ENCODE results near the gene CRADD. TPM values are rescaled to one million over a fixed set of nuclear protein-coding genes. Genes with fewer than 3 reads are reported as not detected.
"Not testable (repeated sequence)": the region's sequence is repeated elsewhere in the genome, so short reads cannot be mapped to it uniquely, and the experiment has no call there.

Gene CRADD
- total RNA-seq, 1 experiment from 2014 or later: 23.8 TPM

DNA sequence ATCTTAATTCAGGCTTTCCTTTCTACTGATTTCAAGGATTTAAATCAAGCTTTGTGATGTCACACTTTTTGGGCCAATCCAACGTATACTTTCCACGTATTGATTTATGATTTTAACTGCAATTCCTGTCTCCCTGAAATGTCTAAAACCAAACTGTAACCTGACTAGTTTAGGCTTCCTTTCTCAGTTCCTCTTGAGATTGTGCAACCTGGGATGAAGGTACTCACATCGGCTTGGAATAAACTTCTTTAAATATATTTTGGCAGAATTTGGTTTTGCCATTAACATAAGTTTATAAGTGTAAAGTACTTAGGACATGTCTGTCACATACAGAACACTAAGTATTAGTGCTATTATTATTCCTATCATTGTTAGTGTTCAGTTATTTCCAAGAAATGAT, 224.6 kb downstream of the CRADD start:
- no peak for DNase-seq (ENCODE audit: low spot score)

DNA sequence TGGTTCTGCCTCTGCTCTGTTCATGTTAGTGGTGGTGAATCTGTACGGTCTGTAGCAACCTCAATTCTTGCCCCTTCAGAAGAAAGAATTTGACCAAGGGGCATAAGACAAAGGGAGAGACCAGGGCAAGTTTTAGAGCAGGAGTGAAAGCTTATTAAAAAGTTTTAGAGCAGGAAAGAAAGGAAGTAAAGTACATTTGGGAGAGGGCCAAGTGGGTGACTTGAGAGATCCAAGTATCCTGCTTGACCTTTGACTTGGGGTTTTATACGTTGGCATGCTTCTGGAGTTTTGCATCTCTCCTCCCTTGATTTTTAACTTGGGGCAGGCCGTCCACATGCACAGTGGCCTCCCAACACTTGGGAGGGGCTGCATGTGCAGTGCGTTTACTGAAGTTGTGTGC, 225.0 kb downstream of the CRADD start:
- no peak for DNase-seq (ENCODE audit: low spot score)

DNA sequence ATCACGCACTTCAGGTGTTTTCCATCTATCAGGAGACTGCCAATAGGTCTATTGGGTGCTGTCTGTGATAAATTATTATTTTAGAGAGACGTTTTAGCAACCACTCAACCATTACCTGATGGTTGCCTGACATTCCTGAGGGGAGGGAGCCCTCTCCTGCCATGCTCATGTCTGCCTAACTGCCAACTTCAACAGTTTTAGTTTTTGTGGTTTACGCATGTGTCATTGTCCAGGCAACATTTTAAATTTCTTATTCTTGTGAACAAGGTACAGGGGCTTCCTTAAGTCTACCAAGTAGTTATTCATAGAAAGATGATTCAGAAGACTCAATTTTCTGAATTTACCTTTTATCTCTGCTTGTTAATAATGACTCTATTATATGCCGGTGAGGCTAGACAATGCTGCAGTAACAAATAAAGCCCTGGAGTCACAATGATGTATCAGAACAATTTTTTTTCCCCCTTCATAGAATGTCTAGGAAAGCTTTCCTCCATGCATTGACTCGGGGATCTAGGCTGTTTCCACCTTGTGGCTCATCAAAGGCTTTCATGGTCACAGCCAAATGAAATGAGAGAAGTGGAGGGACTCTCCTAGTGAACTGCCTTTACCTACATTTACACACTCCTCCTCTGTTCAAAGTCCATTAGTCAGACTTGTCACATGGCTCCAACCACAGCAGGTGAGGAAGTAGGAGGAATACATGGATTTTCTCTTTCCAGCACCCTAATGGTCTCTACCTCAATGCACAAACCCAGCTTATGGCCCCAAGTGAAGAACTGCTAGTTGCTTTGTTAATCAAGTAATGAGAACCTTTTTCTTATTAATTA, 225.8 kb downstream of the CRADD start:
- DNase-seq (ENCODE audit: low spot score): no peak

DNA sequence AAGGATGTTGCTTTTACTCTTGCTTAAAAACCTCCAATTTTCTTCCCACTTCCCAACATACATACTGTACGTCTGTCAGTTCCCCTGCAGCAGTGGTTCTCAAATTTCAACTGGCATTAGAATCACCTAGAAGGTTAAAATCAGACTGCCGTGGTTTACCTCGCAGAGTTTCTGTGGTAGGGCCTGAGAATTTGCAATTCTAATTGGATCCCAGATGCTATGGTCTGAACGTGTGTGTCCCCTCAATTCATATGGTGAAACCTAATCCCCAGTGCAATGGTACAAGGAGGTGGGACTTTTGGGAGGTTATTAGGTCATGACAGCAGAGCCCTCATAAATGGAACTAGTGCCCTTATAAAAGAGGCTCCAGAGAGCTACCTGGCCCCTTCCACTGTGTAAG, 226.9 kb downstream of the CRADD start:
- no peak for DNase-seq (ENCODE audit: low spot score)

DNA sequence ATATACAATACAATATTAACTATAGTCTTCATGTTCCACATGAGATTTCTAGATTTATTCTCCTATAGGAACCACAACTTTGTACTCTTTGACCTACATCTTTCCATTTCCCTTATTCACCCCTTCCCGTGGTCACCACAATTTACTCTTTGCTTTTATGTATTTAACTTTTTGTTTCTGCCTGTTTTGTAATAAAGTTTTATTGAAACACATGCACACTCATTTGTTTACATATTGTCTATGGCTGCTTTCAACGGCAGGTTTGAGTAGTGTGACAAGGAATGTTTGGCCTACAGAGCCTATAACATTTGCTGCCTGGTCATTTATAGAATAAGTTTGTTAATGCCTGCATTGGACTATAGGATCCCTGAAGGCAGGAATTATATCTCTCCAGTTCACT, 231.1 kb downstream of the CRADD start:
- no peak for DNase-seq (ENCODE audit: low spot score)

DNA sequence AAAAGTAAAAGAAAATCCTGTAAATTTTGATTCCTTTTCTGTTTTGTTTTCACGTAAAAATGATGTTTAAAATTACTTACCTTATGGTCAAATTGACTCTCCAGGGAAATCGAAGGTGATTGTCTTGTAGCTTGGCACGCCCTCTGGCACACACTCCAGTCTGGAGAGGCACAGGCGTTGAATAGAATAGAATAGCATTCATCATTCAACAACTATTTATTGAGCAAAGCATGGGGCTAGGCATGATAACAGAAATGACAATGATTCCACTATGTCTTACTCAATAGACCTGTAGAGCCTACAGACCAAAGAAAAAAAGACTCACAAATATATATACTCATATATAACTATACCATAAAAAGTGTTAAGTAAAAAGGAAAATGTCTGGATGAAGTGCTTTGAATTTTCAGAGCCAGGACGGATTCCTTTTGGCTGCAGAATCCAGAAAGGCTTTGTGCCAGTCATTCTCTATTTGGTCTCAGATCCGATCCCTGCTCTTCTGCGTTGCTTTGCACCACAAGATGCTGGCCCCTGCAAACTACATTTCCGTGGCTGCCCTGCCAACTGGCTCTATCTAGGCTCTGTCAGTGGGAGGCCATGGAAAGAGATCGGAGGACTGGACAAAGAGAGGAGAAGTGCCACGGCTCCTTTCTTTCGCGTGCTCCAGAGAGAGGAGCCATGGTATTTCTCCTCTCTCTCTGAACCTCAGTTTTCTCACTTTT, 231.8 kb downstream of the CRADD start:
- no peak for DNase-seq (ENCODE audit: low spot score)

DNA sequence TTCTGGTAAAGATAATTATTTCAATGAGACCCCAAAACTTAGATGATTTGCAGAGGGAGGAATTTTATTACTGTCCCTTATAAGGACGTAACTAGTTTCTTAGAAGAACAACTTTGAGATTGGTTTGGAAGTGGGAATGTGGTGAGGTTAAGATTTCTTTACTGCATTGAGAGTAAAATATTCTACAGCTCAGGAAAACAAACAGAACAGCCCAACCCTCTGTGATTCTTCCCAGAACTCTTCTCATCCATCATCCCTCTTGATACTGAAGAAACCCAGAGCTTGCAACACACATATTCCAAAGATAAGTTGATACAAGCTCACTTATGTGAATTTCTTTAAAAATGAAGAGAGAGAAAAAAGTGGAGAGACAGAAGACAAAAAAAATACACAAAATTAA, 234.2 kb downstream of the CRADD start:
- no peak for DNase-seq (ENCODE audit: low spot score)

DNA sequence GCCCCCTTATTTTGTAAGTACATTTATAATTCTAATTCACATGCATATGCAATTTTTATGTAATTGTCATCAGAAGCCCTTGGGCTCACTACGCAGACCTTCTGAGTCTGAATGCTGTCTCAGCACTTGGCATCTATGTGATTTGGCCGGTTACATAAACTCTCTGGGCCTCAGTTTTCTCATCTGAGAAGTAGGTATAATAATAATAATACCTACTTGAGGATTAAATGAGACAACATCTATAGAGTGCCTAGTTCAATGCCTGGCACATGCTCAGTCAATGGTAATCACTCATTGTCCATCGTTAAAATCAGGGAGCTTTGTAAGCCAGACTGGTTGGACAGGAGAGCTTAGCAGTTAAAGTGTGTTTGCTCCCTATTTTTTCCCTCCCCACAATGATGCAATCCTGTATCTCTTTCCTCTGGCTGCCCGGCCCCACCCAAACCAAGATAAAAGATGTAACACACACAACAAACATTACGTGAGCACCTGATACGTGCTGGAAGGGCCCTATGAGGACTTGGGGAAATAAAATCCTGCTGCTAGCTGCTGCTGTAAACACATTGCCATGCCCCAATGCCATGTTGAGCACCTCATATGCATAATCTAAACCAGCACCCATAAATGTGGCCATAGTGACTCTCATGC, 235.0 kb downstream of the CRADD start:
- no peak for DNase-seq (ENCODE audit: low spot score)

DNA sequence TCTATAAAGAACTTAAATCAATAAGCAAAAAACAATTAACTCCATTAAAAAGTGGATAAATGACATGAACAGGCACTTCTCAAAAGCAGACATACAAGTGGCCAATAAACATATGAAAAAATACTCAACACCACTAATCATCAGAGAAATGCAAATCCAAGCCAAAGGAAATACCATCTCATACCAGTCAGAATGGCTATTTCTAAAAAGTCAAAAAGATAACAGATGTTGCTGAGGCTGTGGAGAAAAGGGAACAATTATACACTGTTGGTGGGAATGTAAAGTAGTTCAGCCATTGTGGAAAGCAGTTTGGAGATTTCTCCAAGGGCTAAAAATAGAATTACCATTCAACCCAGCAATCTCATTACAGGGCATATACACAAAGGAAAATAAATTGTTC, 236.7 kb downstream of the CRADD start:
- no peak for DNase-seq (ENCODE audit: low spot score)

DNA sequence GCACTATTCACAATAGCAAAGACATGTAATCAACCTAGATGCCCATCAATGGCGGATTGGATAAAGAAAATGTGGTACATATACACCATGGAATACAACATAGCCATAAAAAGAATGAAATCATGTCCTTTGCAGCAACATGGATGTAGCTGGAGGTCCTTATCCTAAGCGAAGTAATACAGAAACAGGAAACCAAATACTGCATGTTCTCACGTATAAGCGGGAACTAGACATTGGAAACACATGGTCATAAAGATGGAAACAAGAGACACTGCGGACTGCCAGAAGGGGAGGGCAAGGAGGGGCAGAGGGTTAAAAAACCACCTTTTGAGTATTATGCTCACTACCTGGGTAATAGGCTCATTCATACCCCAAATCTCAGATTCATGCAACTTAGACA, 237.1 kb downstream of the CRADD start:
- DNase-seq (ENCODE audit: low spot score): no peak

DNA sequence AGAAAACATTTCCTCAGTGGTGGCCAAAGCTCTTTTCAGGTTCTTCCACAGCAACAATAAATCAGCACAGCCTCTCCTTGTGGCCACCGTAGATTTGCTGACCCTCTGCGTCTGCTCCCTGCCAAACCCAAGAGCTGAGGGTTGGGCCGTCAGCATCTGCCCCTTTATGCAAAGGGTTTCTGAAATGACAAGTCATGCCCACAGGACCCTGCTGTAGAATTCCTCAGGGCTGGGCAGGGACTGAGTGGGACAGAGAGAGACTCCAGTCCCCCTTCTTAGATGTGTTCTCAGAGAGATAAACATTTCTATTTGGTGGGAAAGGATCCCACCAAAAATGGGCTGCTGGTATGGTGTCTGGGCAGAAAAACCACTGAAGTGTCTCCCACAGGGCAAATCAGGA, 238.2 kb downstream of the CRADD start:
- no peak for DNase-seq (ENCODE audit: low spot score)

DNA sequence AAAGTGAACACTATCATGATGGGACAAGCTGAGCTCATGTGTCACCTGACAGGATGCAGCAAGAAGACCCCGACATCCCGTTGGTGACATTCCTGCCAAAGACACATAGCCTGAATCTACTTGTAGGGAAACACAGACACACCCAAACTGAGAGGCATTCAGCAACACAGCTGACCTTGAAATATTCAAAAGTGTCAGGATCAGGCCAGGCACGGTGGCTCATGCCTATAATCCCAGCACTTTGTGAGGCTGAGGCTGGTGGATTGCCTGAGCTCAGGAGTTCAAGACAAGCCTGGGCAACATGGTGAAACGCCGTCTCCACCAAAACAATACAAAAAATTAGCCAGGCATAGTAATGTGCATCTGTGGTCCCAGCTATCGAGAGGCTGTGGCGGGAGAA, 239.2 kb downstream of the CRADD start:
- DNase-seq (ENCODE audit: low spot score): no peak

DNA sequence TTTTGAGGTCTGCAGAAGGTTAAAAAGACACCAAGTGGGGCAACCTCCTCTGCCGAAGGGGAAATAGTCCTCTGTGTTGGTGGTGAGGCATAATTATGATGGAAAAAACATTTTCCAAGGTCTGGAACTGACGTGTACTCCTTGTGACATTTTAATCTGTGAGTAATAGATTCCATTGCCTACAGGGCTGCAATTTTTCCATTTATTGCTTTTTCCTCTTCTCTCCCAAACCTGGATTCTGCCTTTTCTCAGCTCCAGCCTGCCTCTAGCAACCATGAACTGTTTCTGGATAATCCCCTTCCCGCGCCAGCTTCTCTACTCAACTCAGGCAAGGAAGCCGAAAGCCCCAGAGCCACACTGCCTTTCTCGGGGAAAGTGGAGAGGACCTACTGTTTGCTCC, 241.1 kb downstream of the CRADD start:
- DNase-seq (ENCODE audit: low spot score): no peak

DNA sequence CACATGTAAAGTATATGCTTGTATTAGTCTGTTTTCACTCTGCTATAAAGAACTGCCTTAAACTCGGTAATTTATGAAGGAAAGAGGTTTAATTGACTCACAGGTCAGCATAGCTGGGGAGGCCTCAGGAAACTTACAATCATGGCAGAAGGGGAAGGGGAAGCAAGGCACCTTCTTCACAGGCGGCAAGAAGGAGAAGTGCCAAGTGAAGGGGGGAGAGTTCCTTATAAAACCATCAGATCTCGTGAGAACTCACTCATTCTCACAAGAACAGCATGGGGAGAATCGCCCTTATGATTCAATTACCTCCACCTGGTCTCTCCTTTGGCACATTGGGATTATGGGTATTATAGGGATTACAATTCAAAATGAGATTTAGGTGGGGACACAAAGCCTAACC, 241.7 kb downstream of the CRADD start:
- DNase-seq (ENCODE audit: low spot score): no peak

DNA sequence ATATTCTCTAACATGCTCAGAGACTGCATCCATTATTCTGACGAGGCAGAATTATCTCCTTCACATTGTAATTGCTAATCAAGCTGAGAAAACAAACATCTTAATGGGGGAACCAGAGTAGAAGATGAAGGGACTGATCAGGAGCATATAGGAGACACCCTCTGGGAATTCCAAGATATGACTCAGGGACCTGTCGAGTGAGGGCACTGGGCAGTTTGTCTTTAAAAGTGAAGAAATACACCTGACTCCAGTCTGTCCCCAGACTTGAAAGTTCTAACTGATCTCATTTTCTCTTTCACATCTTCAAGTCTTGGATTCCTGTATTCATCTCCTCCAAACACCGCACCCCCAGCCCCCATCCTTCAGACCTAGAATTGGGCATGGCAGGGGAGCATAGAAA, 244.3 kb downstream of the CRADD start:
- no peak for DNase-seq (ENCODE audit: low spot score)

DNA sequence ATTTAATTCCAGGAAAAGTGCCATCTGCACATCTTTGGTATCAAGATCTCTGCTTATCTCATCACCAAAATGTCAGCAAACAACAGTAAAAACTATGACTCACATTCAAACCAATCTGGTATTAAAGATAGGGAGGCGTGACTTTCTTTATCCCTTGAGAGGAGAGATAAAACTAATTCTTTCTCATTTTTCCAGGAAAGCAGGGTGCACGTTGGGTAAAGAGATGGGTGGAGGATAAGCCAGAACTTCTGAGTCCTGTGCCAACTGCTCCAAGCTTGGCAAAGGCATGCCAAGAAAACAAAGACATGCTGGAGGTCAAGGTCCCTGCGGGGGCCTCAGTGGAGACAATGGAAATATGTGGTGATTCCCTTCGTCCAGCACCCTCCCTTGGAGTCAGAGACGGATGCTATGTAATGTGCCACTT, 245.4 kb downstream of the CRADD start:
- no peak for DNase-seq (ENCODE audit: low spot score)

DNA sequence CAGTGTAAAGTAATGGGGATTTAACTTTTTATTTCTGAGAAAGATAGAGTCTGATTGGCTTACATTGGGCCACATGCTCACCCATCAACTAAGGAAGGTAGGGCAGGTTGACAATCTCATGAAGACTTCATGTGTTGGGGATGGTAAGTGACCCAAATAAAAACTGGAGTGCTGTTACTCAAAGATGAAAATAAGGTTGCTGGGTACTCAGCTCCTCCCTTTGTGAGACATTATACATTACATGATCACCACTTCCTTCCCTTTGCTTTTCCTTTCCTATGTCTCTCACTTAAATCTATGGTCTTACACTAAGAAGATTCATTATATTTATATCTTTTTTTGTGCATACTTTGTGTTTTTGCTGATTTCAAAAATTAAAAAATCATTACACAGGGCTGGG, 247.2 kb downstream of the CRADD start:
- no peak for DNase-seq (ENCODE audit: low spot score)

DNA sequence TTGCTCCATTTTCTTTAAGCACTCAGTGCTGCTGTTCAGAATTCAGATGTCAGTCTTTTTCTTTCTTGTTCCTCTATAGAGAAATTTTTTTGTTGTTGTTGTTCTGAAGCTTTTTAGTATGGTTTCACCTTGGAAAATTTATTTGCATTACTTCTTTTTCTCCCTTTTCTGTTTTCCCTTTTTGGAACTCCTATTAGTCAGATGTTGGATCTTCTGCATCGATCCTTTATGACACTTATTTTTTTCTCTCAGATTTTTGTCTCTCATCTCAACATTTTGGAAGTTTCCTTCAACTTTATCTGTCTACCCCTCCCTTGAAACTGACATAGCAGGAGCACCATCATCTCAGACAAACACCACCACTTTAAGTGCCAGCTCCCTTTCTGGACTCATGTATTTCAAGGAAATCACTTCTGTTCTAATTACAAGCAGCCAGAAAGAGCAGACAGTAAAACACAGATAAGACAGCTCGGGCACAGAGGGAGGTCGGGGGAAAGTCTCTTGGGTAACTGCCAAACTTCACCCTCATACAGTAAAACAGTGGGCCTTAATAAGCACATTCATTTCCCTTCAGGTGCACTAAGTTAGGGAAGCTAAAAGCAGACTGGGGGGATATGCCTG, 248.5 kb downstream of the CRADD start:
- DNase-seq (ENCODE audit: low spot score): no peak

DNA sequence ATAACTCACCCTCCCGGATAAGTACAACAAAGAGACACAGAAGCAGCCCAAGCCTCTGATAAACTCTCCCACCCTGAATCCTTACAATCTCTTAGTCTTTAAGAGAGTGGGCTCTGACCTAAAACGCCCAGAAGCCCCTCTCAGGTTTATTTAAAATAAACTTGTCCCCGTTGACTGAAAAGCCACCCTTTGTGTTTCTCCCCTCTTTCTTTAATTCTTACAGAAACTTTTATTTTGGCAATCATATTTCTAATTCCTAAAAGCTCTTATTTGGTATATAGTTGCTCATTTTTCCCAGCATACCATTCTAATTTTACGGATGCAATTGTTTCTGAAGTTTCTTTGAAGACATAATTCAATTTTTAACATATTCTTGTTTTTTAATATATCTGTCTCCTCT, 249.1 kb downstream of the CRADD start:
- DNase-seq (ENCODE audit: low spot score): no peak

DNA sequence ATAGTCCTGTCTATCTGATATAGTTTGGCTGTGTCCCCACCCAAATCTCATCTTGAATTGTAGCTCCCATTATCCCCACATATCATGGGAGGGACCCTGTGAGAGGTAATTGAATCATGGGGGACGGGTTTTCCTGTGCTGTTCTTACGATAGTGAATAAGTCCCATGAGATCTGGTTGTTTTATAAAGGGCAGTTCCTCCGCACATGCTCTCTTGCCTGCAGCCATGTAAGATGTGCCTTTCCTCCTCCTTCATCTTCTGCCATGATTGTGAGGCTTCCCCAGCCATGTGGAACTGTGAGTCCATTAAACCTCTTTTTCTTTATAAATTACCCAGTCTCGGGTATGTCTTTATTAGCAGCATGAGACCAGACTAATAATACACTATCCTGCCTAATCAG, 251.9 kb downstream of the CRADD start:
- not testable (repeated sequence) for DNase-seq (ENCODE audit: low spot score)

DNA sequence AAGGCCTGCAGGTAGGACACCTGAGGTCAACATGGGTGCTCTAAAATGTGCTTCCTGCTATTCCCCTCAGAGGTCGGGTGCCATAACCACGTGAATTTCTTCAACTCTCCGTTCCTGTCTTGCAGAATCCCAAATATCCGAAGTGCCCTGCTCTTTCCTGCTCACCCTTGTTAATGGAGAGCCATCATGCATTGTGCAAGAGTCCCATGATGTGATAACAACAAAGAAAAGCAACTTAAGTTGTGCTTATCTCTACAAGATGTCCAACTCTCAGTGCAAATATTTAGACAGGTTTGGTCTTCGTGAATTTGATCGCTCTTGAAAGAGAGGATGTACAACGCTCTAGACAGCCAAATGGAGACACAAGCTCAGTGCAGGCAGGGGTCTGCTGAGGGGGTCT, 260.6 kb downstream of the CRADD start:
- DNase-seq (ENCODE audit: low spot score): no peak

DNA sequence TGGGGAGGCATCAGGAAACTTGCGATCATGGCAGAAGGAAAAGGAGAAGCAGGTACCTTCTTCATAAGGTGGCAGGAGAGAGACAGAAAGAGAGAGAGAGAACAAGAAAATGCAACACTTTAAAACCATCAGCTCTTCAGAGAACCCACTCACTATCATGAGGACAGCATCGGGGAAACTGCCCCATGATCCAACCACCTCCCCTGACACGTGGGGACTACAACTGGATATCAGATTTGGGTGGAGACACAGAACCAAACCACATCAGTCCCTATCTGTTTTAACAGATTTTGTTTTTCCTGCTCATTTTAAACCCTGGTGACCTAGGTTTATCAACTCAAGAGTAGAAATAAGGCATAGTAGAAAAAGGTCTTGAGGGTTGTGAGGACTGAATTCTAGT, 261.1 kb downstream of the CRADD start:
- no peak for DNase-seq (ENCODE audit: low spot score)

DNA sequence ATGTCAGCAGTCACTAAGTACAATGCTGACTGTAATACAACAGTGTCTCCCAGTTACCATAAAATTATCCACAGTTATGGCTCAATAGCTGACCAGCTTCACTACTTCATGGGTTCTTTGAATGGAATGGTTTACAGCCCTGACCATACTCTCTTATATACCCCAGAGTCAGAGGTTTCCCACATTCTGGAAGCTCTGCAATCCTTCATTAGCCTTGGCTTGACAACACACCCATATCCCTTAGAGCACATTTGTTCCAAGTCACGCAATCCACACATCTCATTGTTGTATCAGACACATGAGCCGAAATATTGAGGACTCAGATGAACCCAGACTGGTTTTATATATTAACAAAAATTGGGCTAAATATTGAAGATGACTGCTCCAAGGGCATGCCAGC, 261.8 kb downstream of the CRADD start:
- DNase-seq (ENCODE audit: low spot score): no peak
